AG09319 (cell line): ENCODE data around the gene PIN4.

Source experiments
- DNase-seq: peaks from one replicate; pipeline ENCODE4 v3.0.0-alpha.2; 2010; ENCODE audit warnings: low read depth; ENCODE audit errors: extremely low read depth
- TF ChIP-seq, protein P1 (sequence below): IDR thresholded peaks from 2 replicates; pipeline ENCODE4 v1.5.1; 2011; ENCODE audit warnings: low read depth, mild to moderate bottlenecking, inconsistent platforms, low read length, moderate library complexity

PIN4 gene

GRCh38 chrX:72142094-72142793 is 39.3 kb upstream of the PIN4 start:
- DNase-seq = no peak
- TF ChIP-seq, protein P1, sequence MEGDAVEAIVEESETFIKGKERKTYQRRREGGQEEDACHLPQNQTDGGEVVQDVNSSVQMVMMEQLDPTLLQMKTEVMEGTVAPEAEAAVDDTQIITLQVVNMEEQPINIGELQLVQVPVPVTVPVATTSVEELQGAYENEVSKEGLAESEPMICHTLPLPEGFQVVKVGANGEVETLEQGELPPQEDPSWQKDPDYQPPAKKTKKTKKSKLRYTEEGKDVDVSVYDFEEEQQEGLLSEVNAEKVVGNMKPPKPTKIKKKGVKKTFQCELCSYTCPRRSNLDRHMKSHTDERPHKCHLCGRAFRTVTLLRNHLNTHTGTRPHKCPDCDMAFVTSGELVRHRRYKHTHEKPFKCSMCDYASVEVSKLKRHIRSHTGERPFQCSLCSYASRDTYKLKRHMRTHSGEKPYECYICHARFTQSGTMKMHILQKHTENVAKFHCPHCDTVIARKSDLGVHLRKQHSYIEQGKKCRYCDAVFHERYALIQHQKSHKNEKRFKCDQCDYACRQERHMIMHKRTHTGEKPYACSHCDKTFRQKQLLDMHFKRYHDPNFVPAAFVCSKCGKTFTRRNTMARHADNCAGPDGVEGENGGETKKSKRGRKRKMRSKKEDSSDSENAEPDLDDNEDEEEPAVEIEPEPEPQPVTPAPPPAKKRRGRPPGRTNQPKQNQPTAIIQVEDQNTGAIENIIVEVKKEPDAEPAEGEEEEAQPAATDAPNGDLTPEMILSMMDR = no peak

- DNase-seq = no peak
- TF ChIP-seq, protein P1 = no peak
Measured at GRCh38 chrX:72142794-72143608, 38.6 kb upstream of the PIN4 start.

GRCh38 chrX:72143609-72143907 is 38.0 kb upstream of the PIN4 start:
- TF ChIP-seq, protein P1 = no peak
- DNase-seq = no peak

- TF ChIP-seq, protein P1 = no peak
- no peak for DNase-seq
Measured at GRCh38 chrX:72145181-72145580, 36.4 kb upstream of the PIN4 start.

DNA sequence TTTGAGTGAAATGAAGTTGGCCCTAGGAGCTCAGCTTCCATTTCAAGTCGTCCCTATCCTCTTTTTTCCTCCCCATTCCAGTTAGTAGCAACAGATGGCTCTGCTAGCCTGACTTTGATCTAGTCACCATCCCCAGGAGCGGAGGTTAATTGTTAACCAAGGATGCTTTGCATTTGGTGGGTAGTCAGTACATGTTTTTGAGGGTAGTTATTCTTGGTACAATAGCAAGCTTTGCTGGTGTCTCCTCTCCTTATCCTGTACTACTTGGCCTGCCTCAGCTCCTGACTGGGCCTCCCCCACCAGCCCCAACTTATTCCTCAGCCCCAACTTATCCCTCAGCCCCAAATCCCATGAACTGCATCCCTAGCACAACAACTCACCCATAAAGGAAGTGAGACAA is 35.0 kb upstream of the PIN4 start:
- no peak for DNase-seq
- TF ChIP-seq, protein P1 = no peak

DNA sequence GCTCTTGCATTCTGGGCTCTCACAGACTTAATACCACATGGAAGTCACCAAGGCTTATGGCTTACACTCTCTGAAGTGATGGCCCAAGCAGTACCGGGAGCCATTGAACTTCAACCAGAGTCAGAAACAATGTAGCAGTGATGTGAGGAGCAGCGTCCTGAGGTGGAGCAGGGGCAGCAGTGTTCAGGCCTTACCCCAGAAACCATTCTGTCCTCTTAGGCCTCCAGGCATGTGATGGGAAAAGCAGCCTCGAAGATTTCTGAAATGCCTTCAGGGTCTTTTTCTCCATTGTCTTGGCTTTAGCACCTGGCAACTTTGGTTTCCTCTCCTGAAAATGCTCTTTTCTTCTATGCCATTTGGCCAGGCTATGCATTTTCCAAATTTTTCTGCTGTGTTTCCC is 22.8 kb upstream of the PIN4 start:
- TF ChIP-seq, protein P1 = no peak
- no peak for DNase-seq

GRCh38 chrX:72159769-72160168 is 21.8 kb upstream of the PIN4 start:
- DNase-seq = no peak
- TF ChIP-seq, protein P1 = no peak
